Liver (tissue), 9 donors: ENCODE data around the gene LRRC9. TPM values are rescaled to one million over a fixed set of nuclear protein-coding genes. Genes with fewer than 3 reads are reported as not detected.

Source experiments
- DNase-seq: peaks from one replicate; pipeline ENCODE4 v3.0.0-alpha.2; 2017; ENCODE audit warnings: low spot score
- H3K27ac ChIP-seq, 2 donors: one replicate each; pipeline ENCODE4 v1.7.0; 2013; ENCODE audit warnings: inconsistent platforms in 2 of 2, low read length in 2 of 2, control low read depth in 1 of 2, low read depth in 1 of 2, mild to moderate bottlenecking in 1 of 2
- H3K27me3 ChIP-seq, 4 donors: one replicate each; pipeline versions ENCODE4 v1.6.1 to v1.7.0; 2013; ENCODE audit warnings: low read length in 3 of 4, inconsistent platforms in 1 of 4, mild to moderate bottlenecking in 1 of 4, moderate library complexity in 1 of 4; ENCODE audit not compliant: control insufficient read depth in 4 of 4, insufficient read depth in 4 of 4
- H3K36me3 ChIP-seq, 4 donors: one replicate each; pipeline versions ENCODE4 v1.6.1 to v1.7.0; 2013; ENCODE audit warnings: low read length in 3 of 4, mild to moderate bottlenecking in 3 of 4, low read depth in 1 of 4, moderate library complexity in 1 of 4; ENCODE audit not compliant: control insufficient read depth in 4 of 4, insufficient read depth in 3 of 4
- H3K4me1 ChIP-seq, 4 donors: one replicate each; pipeline versions ENCODE4 v1.6.1 to v1.7.0; 2013; ENCODE audit warnings: low read length in 3 of 4, mild to moderate bottlenecking in 3 of 4, moderate library complexity in 1 of 4; ENCODE audit not compliant: control insufficient read depth in 4 of 4, insufficient read depth in 4 of 4
- H3K4me3 ChIP-seq, 3 donors: one replicate each; pipeline versions ENCODE4 v1.6.1 to v1.7.0; 2013; ENCODE audit warnings: low read length in 3 of 3, control low read depth in 1 of 3, low read depth in 1 of 3, mild to moderate bottlenecking in 1 of 3
- H3K9ac ChIP-seq, 2 donors: one replicate each; pipeline ENCODE4 v1.7.0; 2013; ENCODE audit warnings: low read length in 2 of 2, mild to moderate bottlenecking in 2 of 2, moderate library complexity in 2 of 2, control low read depth in 1 of 2, low read depth in 1 of 2
- H3K9me3 ChIP-seq, 4 donors: one replicate each; pipeline versions ENCODE4 v1.6.1 to v1.7.0; 2013; ENCODE audit warnings: low read length in 3 of 4; ENCODE audit not compliant: control insufficient read depth in 4 of 4
- ATF3 ChIP-seq: IDR thresholded peaks from 2 replicates; pipeline ENCODE4 v1.6.1; 2016; ENCODE audit warnings: antibody characterized with exemption
- CTCF ChIP-seq: fragments of 150-350 bp; IDR thresholded peaks from 2 replicates; pipeline ENCODE4 v1.5.1; 2017; ENCODE audit warnings: improper control_type of control experiment, low read depth, low read length; ENCODE audit not compliant: missing input control
- EGR1 ChIP-seq, 2 donors: IDR thresholded peaks; 2 replicates each; pipeline ENCODE4 v1.6.1; 2016 to 2018; ENCODE audit warnings: antibody characterized with exemption in 2 of 2, low read depth in 2 of 2
- FOXA1 ChIP-seq: IDR thresholded peaks from 2 replicates; pipeline ENCODE4 v1.6.1; 2016; ENCODE audit warnings: antibody characterized with exemption
- FOXA2 ChIP-seq: IDR thresholded peaks from 2 replicates; pipeline ENCODE4 v1.6.1; 2016; ENCODE audit warnings: antibody characterized with exemption
- GABPA ChIP-seq, 2 donors: IDR thresholded peaks in 1 of 2; conservative IDR thresholded peaks in 1 of 2; 2 replicates each; pipeline ENCODE4 v1.6.1; 2016; ENCODE audit warnings: antibody characterized with exemption in 2 of 2, mild to moderate bottlenecking in 1 of 2, moderate library complexity in 1 of 2
- HNF4A ChIP-seq, 2 donors: conservative IDR thresholded peaks; 2 replicates each; pipeline ENCODE4 v1.6.1; 2016; ENCODE audit warnings: antibody characterized with exemption in 2 of 2, mild to moderate bottlenecking in 2 of 2
- JUND ChIP-seq, 2 donors: IDR thresholded peaks; 2 replicates each; pipeline ENCODE4 v1.6.1; 2016; ENCODE audit warnings: antibody characterized with exemption in 2 of 2
- MAX ChIP-seq: IDR thresholded peaks from 2 replicates; pipeline ENCODE4 v1.6.1; 2016; ENCODE audit warnings: antibody characterized with exemption
- NR2F2 ChIP-seq: IDR thresholded peaks from 2 replicates; pipeline ENCODE4 v1.6.1; 2016; ENCODE audit warnings: antibody characterized with exemption
- REST ChIP-seq: IDR thresholded peaks from 2 replicates; pipeline ENCODE4 v1.6.1; 2016; ENCODE audit warnings: antibody characterized with exemption, mild to moderate bottlenecking
- RXRA ChIP-seq, 2 donors: IDR thresholded peaks; 2 replicates each; pipeline ENCODE4 v1.6.1; 2017 to 2018; ENCODE audit warnings: antibody characterized with exemption in 2 of 2, mild to moderate bottlenecking in 1 of 2
- SP1 ChIP-seq: IDR thresholded peaks from 2 replicates; pipeline ENCODE4 v1.6.1; 2018; ENCODE audit warnings: antibody characterized with exemption, mild to moderate bottlenecking
- TAF1 ChIP-seq: conservative IDR thresholded peaks from 2 replicates; pipeline ENCODE4 v1.6.1; 2016; ENCODE audit warnings: antibody characterized with exemption, mild to moderate bottlenecking
- YY1 ChIP-seq: IDR thresholded peaks from 2 replicates; pipeline ENCODE4 v1.6.1; 2016; ENCODE audit warnings: antibody characterized with exemption, mild to moderate bottlenecking
- ZBTB33 ChIP-seq: IDR thresholded peaks from 2 replicates; pipeline ENCODE4 v1.6.1; 2016; ENCODE audit warnings: antibody characterized with exemption
- WGBS: extraction: QIAGEN DNeasy Blood & Tissue Kit; methylation state at CpG from one replicate; pipeline ENCODE4 v1.1.7; 2013; 5-methylcytosine and 5-hydroxymethylcytosine counted together
- polyA plus RNA-seq, 2 donors: library from polyadenylated mRNA; stranded (reverse) in 1 of 2; unstranded in 1 of 2; fragments of 200-250 nt in 1 of 2; fragments of >200 nt in 1 of 2; fragmentation: Nextera tagmentation in 1 of 2; extraction: Ambion mirVana in 1 of 2; gene quantifications; one replicate each; pipeline versions ENCODE4 v1.2.1 to v1.2.3, GENCODE V29; 2013 to 2015
- total RNA-seq, 2 donors: library from RNA; depleted of rRNA; stranded (reverse); fragments of >200 nt; gene quantifications; one replicate each; pipeline ENCODE4 v1.2.3, GENCODE V29; 2014
- donor health status: healthy.
- donor health status: healthy.
- donor health status: healthy.
- donor health status: healthy.
- donor health status: healthy.

The LRRC9 gene
- total and polyA plus RNA-seq, 4 donors, result 0.14 to 0.32 TPM; not detected in 2

- WGBS, result 75% methylated on average over 3 of the region's 3 CpGs
- H3K9ac ChIP-seq, result no peak overlapping the region
- H3K9me3 ChIP-seq, result no peaks in the 10 kb centered on the region
- H3K27ac ChIP-seq, result no peak overlapping the region
- DNase-seq, result no peak
- H3K4me1 ChIP-seq, result no peaks in the 10 kb centered on the region
- no peaks in the 10 kb centered on the region for H3K36me3 ChIP-seq
- H3K27me3 ChIP-seq, result no peaks in the 10 kb centered on the region
- no peak overlapping the region for H3K4me3 ChIP-seq
- TF ChIP-seq CTCF (no peak), FOXA1 (no peak), JUND (IDR thresholded peaks at IDR 0.05) (no peak), MAX (no peak), REST (no peak), FOXA2 (no peak), ZBTB33 (no peak), ATF3 (no peak), HNF4A (conservative IDR thresholded peaks at IDR 0.05) (no peak), EGR1 (IDR thresholded peaks at IDR 0.05; ENCODE audit: low read depth in 2 of 2) (no peak), YY1 (no peak), SP1 (no peak), GABPA (IDR thresholded peaks at IDR 0.05 in 1 of 2, conservative IDR thresholded peaks at IDR 0.05 in 1 of 2) (no peak), TAF1 (no peak), NR2F2 (no peak), RXRA (IDR thresholded peaks at IDR 0.05) (no peak)
Observed at GRCh38 chr14:60051721-60052221, 131.8 kb downstream of the LRRC9 start.

GRCh38 chr14:60058087-60058486 is 138.1 kb downstream of the LRRC9 start:
- no peak for DNase-seq
- Histone ChIP-seq H3K4me1 (no peaks in the 10 kb centered on the region), H3K9me3 (no peaks in the 10 kb centered on the region), H3K9ac (no peak overlapping the region), H3K36me3 (no peaks in the 10 kb centered on the region), H3K4me3 (no peak overlapping the region), H3K27me3 (no peaks in the 10 kb centered on the region), H3K27ac (no peak overlapping the region)
- WGBS, result 84% methylated on average over 1 of the region's 1 CpG
- TF ChIP-seq RXRA (IDR thresholded peaks at IDR 0.05) (no peak), JUND (IDR thresholded peaks at IDR 0.05) (no peak), NR2F2 (no peak)
